Neural cell (in vitro differentiated cells): ENCODE results near the gene FAM174A. TPM values are rescaled to one million over a fixed set of nuclear protein-coding genes. Genes with fewer than 3 reads are reported as not detected.

ENCODE experiments used
- H2AFZ ChIP-seq: fragments of 200-600, 300-800 bp; sonication (generic), shearing (Covaris generic); 2 replicates; pipeline ENCODE4 v1.6.0; 2014; ENCODE audit warnings: low read depth, mild to moderate bottlenecking, antibody characterized with exemption, low read length, moderate library complexity
- H3F3A ChIP-seq: fragments of 200-600 bp; shearing (Covaris generic); 2 replicates; pipeline ENCODE4 v1.6.1; 2016; ENCODE audit warnings: mild to moderate bottlenecking, moderate library complexity, mixed read lengths, antibody characterized with exemption, low read length; ENCODE audit not compliant: insufficient read depth, poor library complexity, severe bottlenecking
- H3K27ac ChIP-seq: fragments of 200-600, 300-800 bp; sonication (generic), shearing (Covaris generic); 2 replicates; pipeline ENCODE4 v1.5.1; 2014; ENCODE audit warnings: mild to moderate bottlenecking, low read length, moderate library complexity
- H3K27me3 ChIP-seq: fragments of 300-800, 200-600 bp; sonication (generic), shearing (Covaris generic); 2 replicates; pipeline ENCODE4 v1.6.0; 2014; ENCODE audit warnings: mild to moderate bottlenecking, low read depth, low read length, moderate library complexity; ENCODE audit not compliant: insufficient read depth
- H3K36me3 ChIP-seq: fragments of 300-800, 200-600 bp; sonication (generic), shearing (Covaris generic); 2 replicates; pipeline ENCODE4 v1.5.1; 2014; ENCODE audit warnings: mild to moderate bottlenecking, antibody characterized with exemption, low read length, moderate library complexity; ENCODE audit not compliant: insufficient read depth
- H3K4me2 ChIP-seq: fragments of 300-800, 200-600 bp; sonication (generic), shearing (Covaris generic); 2 replicates; pipeline ENCODE4 v1.6.0; 2014; ENCODE audit warnings: mild to moderate bottlenecking, low read length
- H3K4me3 ChIP-seq: fragments of 300-800, 200-600 bp; sonication (generic), shearing (Covaris generic); 2 replicates; pipeline ENCODE4 v1.5.1; 2014; ENCODE audit warnings: mild to moderate bottlenecking, low read length, moderate library complexity
- H3K79me2 ChIP-seq: fragments of 200-600 bp; shearing (Covaris generic); replicated peaks from 2 replicates; pipeline ENCODE4 v1.6.0; 2014; ENCODE audit warnings: mild to moderate bottlenecking, low read length, moderate library complexity; ENCODE audit not compliant: insufficient read depth
- H3K9ac ChIP-seq: fragments of 300-800, 200-600 bp; sonication (generic), shearing (Covaris generic); 2 replicates; pipeline ENCODE4 v1.6.1; 2016; ENCODE audit warnings: mild to moderate bottlenecking, low read length, mixed read lengths
- H3K9me2 ChIP-seq: fragments of 200-600 bp; shearing (Covaris generic); 2 replicates; pipeline ENCODE4 v1.6.1; 2016; ENCODE audit warnings: mild to moderate bottlenecking, low read length, mixed read lengths; ENCODE audit not compliant: insufficient read depth
- H3K9me3 ChIP-seq: fragments of 200-600, 300-800 bp; sonication (generic), shearing (Covaris generic); 2 replicates; pipeline ENCODE4 v1.6.1; 2016; ENCODE audit warnings: mild to moderate bottlenecking, mixed run types, low read length, moderate library complexity, mixed read lengths
- H4K20me1 ChIP-seq: fragments of 200-600 bp; shearing (Covaris generic); 2 replicates; pipeline ENCODE4 v1.6.1; 2016; ENCODE audit warnings: mild to moderate bottlenecking, mixed run types; ENCODE audit not compliant: insufficient read depth
- EP300 ChIP-seq: fragments of 450-650 bp; conservative IDR thresholded peaks from 2 replicates; pipeline ENCODE4 v1.6.1; 2014; ENCODE audit warnings: antibody characterized with exemption, mild to moderate bottlenecking, moderate library complexity; ENCODE audit not compliant: poor library complexity, severe bottlenecking
- EZH2 ChIP-seq: fragments of 200-600, 300-800 bp; shearing (Covaris generic), sonication (generic); IDR thresholded peaks from 2 replicates; pipeline ENCODE4 v1.6.1; 2014; ENCODE audit warnings: antibody characterized with exemption, low read length, borderline replicate concordance, mild to moderate bottlenecking; ENCODE audit not compliant: insufficient read depth, poor library complexity, severe bottlenecking
- MXI1 ChIP-seq: fragments of 450-650 bp; conservative IDR thresholded peaks from 2 replicates; pipeline ENCODE4 v1.6.1; 2014; ENCODE audit warnings: antibody characterized with exemption, mild to moderate bottlenecking; ENCODE audit not compliant: poor library complexity, severe bottlenecking
- POLR2AphosphoS5 ChIP-seq: IDR thresholded peaks from 2 replicates; pipeline ENCODE4 v1.6.1; 2012
- RAD21 ChIP-seq: fragments of 450-650 bp; conservative IDR thresholded peaks from 2 replicates; pipeline ENCODE4 v1.6.1; 2014; ENCODE audit warnings: antibody characterized with exemption, mild to moderate bottlenecking, moderate library complexity
- SMC3 ChIP-seq: fragments of 450-650 bp; conservative IDR thresholded peaks from 2 replicates; pipeline ENCODE4 v1.6.1; 2014; ENCODE audit warnings: antibody characterized with exemption, mild to moderate bottlenecking, moderate library complexity; ENCODE audit not compliant: poor library complexity
- TAF1 ChIP-seq: IDR thresholded peaks from 2 replicates; pipeline ENCODE4 v1.6.1; 2012; ENCODE audit warnings: low read depth
- polyA plus RNA-seq: library from polyadenylated mRNA; depleted of rRNA; stranded (reverse); fragments of >200 nt; gene quantifications from 2 replicates; pipeline ENCODE4 v1.2.3, GENCODE V29; 2014
- TF ChIP-seq, protein P1 (sequence below): fragments of 450-650 bp; IDR thresholded peaks from 2 replicates; pipeline ENCODE4 v1.5.1; 2014; ENCODE audit warnings: antibody characterized with exemption, mild to moderate bottlenecking, moderate library complexity; ENCODE audit not compliant: poor library complexity, severe bottlenecking
- TF ChIP-seq, protein P2 (sequence below): IDR thresholded peaks from 2 replicates; pipeline ENCODE4 v1.6.1; 2012; ENCODE audit warnings: borderline replicate concordance

FAM174A gene
- polyA plus RNA-seq, 1 donor from 2014 or later: 33.9 TPM

DNA sequence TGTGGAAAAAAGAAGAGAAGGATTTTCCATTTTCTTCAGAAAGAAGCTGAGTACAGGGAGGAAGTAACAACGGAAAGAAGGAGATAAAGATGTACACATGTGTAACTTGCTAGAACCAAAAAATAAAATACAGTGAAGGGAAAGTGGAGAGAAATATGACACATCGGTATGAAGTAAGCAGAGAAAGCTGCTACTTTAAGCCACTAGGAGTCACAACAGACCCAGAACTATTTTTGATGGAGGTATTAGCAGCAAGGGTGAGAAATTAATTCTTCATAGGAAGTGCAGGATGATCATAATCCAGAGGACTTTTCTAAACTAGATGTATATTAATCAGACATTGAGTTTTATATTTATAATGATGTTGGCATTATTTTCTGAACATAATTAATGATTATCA lies 88.5 kb downstream of the FAM174A start:
- TF ChIP-seq SMC3 (peak; percentile 72), RAD21 (peak; percentile 70), TAF1 (no peak), POLR2AphosphoS5 (no peak)
- TF ChIP-seq, protein P1, sequence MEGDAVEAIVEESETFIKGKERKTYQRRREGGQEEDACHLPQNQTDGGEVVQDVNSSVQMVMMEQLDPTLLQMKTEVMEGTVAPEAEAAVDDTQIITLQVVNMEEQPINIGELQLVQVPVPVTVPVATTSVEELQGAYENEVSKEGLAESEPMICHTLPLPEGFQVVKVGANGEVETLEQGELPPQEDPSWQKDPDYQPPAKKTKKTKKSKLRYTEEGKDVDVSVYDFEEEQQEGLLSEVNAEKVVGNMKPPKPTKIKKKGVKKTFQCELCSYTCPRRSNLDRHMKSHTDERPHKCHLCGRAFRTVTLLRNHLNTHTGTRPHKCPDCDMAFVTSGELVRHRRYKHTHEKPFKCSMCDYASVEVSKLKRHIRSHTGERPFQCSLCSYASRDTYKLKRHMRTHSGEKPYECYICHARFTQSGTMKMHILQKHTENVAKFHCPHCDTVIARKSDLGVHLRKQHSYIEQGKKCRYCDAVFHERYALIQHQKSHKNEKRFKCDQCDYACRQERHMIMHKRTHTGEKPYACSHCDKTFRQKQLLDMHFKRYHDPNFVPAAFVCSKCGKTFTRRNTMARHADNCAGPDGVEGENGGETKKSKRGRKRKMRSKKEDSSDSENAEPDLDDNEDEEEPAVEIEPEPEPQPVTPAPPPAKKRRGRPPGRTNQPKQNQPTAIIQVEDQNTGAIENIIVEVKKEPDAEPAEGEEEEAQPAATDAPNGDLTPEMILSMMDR: peak; percentile 65

DNA sequence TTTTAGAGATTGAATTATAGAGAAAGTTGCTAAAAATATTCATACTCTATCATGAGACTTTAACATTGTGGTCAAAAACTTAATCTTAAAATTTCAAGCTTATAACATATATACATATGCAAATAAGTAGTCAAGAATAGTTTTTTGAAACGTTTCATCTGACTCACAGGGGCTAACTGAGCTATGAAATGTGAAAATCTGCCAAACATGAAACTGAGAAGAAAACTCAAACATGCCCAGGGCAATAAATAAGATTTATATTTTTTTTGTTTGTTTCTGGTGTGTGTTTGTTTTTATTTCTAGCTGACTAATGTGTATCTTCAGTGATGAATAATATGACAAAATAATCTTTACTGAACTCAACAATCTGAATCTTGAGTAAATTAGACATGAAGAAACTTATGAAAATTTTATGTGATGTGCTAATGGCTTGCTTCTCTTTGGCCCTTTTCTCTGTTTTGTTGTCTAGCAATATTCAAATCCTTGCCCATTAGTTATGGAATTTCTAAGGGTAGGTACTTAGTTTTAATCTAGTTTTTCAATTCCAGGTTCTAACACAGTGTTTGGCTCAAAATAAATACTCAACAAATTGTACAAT lies 99.9 kb downstream of the FAM174A start:
- H3K4me3 ChIP-seq: no peak overlapping the region
- no peaks in the 10 kb centered on the region for H3K36me3 ChIP-seq
- no peaks in the 10 kb centered on the region for H3K27me3 ChIP-seq
- TF ChIP-seq TAF1 (no peak), EP300 (no peak), MXI1 (no peak), SMC3 (no peak), RAD21 (no peak), EZH2 (no peak), POLR2AphosphoS5 (no peak)
- TF ChIP-seq, protein P1: no peak
- TF ChIP-seq, protein P2, sequence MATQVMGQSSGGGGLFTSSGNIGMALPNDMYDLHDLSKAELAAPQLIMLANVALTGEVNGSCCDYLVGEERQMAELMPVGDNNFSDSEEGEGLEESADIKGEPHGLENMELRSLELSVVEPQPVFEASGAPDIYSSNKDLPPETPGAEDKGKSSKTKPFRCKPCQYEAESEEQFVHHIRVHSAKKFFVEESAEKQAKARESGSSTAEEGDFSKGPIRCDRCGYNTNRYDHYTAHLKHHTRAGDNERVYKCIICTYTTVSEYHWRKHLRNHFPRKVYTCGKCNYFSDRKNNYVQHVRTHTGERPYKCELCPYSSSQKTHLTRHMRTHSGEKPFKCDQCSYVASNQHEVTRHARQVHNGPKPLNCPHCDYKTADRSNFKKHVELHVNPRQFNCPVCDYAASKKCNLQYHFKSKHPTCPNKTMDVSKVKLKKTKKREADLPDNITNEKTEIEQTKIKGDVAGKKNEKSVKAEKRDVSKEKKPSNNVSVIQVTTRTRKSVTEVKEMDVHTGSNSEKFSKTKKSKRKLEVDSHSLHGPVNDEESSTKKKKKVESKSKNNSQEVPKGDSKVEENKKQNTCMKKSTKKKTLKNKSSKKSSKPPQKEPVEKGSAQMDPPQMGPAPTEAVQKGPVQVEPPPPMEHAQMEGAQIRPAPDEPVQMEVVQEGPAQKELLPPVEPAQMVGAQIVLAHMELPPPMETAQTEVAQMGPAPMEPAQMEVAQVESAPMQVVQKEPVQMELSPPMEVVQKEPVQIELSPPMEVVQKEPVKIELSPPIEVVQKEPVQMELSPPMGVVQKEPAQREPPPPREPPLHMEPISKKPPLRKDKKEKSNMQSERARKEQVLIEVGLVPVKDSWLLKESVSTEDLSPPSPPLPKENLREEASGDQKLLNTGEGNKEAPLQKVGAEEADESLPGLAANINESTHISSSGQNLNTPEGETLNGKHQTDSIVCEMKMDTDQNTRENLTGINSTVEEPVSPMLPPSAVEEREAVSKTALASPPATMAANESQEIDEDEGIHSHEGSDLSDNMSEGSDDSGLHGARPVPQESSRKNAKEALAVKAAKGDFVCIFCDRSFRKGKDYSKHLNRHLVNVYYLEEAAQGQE: no peak
- H2AFZ ChIP-seq: no peak overlapping the region
- H3K79me2 ChIP-seq: no peaks in the 10 kb centered on the region
- H4K20me1 ChIP-seq: no peaks in the 10 kb centered on the region
- H3K27ac ChIP-seq: no peak overlapping the region
- H3K9me3 ChIP-seq: no peaks in the 10 kb centered on the region
- H3K9ac ChIP-seq: no peak overlapping the region
- H3K9me2 ChIP-seq: no peaks in the 10 kb centered on the region
- H3K4me2 ChIP-seq: no peak overlapping the region
- no peaks in the 10 kb centered on the region for H3F3A ChIP-seq

More for the DNA sequence above, 88.5 kb downstream of the FAM174A start:
- H3K9me3 ChIP-seq: no peaks in the 10 kb centered on the region
- H2AFZ ChIP-seq: no peak overlapping the region
- H3K27me3 ChIP-seq: no peaks in the 10 kb centered on the region
- H3K9ac ChIP-seq: no peak overlapping the region
- no peaks in the 10 kb centered on the region for H3K36me3 ChIP-seq
- no peak overlapping the region for H3K27ac ChIP-seq
- no peaks in the 10 kb centered on the region for H4K20me1 ChIP-seq
- no peak overlapping the region for H3K4me2 ChIP-seq
- H3F3A ChIP-seq: no peaks in the 10 kb centered on the region
- H3K4me3 ChIP-seq: no peak overlapping the region
- no peaks in the 10 kb centered on the region for H3K79me2 ChIP-seq
- no peaks in the 10 kb centered on the region for H3K9me2 ChIP-seq
